ENCODE results near the gene USP4.
"Not testable (repeated sequence)": the region's sequence is repeated elsewhere in the genome, so short reads cannot be mapped to it uniquely, and the experiment has no call there.

The USP4 gene

DNA sequence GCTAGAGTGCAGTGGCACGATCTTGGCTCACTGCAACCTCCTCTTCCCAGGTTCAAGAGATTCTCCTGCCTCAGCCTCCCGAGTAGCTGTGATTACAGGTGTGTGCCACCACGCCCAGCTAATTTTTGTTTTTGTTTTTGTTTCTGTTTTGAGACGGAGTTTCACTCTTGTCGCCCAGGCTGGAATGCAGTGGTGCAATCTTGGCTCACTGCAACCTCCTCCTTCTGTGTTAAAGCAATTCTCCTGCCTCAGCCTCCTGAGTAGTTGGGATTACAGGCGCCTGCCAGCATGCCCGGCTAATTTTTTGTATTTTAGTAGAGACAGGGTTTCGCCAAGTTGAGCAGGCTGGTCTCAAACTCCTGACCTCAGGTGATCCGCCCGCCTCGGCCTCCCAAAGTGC, 99.8 kb downstream of the USP4 start:
- not testable (repeated sequence) for DNase-seq

DNA sequence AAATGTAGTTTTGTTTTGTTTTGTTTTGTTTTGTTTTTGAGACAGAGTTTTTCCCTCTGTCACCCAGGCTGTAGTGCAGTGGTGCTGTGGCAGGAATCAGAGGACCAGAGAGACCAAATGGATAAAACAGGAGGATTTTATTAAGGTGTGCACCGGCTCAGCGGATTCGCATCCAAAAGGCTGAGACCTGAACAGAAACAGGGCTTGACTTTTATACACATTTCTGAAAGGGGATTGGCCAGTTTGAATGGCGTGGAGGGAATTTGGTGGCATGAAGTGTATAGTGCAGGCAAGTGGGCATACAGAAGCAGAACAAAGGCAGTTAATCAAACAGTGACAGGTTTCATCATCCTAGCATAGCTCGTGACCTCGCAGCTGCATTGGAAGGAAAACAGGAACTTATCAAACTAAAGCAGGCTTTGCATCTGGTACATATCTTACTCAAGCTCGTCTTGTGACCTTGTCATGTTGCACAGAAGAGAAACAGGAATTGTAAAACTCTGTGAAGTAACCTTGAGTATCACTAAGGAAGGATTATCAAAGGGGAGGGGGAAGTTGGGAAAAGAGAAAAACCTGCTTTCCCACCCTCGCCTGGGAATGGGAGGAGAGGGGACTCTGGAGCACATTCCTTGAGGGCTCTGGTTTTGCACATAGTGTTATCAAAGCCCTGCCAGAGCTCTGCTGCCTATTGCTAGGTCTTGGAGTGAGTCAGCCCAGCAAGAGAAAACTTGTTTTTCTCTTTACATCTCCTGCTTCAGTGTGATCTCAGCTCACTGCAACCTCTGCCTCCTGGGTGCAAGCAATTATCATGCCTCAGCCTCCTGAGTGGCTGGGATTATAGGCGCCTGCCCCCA, 101.4 kb downstream of the USP4 start:
- DNase-seq: peak in 1 of 5 experiments; percentile 64

DNA sequence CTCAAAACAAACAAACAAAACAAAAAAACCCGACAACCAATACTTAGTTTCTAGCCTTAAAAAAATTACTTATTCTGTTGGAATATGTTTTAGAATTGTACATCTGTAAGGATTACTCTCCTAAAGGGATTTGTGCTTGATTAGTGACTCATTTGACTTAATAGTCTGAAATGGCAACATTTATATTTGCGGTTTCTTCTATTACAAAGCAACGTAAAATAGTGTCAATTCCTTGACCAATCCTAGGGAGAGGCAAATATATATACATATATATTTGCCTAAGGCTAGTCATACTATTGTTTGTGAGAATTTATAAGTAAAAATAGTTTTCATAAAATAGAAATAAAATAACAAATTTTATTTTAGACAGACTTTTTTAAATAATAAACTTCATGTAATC, 102.5 kb downstream of the USP4 start:
- DNase-seq: no peak

DNA sequence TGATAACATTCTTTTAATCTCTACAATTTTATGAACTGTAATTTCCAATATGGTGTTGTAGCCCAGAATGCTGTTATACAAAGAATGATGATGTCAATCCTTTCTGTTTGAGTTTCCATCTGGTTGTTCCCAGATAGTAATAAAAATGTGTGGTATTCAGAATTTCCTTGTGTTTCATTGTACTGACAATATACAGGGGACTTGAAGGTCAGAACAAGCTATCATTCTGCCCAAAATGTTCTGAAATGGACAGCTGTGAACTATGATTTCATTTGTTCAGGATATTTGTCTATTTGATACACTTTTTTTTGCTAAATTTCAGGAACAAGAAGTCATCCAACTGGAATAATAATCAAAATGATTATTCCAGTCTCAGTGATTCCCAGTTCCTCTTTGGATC, 103.6 kb downstream of the USP4 start:
- no peak for DNase-seq

DNA sequence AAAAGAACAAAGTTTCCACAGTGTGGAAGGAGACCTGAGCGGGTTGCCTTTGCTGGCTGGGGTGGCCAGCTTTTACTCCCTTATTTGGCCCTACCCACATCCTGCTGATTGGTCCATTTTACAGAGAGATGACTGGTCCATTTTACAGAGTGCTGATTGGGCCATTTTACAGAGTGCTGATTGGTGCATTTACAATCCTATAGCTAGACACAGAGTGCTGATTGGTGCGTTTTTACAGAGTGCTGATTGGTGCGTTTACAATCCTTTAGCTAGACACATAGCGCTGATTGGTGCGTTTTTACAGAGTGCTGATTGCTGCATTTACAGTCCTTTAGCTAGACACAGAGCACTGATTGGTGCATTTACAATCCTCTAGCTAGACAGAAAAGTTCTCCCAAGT, 111.0 kb downstream of the USP4 start:
- DNase-seq: not testable (repeated sequence)
